ENCODE measurements around the gene FOLR2. TPM values are rescaled to one million over a fixed set of nuclear protein-coding genes. Genes with fewer than 3 reads are reported as not detected.
"Not testable (repeated sequence)": the region's sequence is repeated elsewhere in the genome, so short reads cannot be mapped to it uniquely, and the experiment has no call there.

The FOLR2 gene
- total RNA-seq, 2 donors from 2014 or later = not detected

GRCh38 chr11:72251614-72252013, 35.0 kb downstream of the FOLR2 start:
- H3K27me3 Mint-ChIP-seq = peaks cover 21% of the 10 kb centered on the region
- H3K27ac Mint-ChIP-seq = no peak overlapping the region
- no peaks in the 10 kb centered on the region for H3K4me1 Mint-ChIP-seq
- no peaks in the 10 kb centered on the region for H3K9me3 Mint-ChIP-seq
- no peak for ATAC-seq (replicated peaks)
- H3K4me3 Mint-ChIP-seq = no peak overlapping the region
- no peaks in the 10 kb centered on the region for H3K36me3 Mint-ChIP-seq (ENCODE audit: low read depth)

DNA sequence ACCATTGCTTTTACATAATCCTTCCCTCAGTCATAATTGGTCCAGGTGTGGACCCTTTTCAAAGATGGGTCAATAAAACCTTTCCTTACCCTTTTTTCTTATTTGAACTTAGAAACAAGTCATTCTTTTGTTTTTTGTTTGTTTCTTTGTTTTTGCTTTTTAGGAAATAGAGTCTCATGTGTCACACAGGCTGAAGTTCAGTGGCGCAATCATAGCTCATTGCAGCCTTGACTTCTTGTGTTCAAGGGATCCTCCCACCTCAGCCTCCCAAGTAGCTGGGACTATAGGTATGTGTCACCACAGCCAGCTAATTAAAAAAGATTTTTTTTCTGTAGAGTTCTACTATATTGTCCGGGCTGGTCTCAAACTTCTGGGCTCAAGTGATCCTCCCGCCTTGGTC, 36.8 kb downstream of the FOLR2 start:
- H3K36me3 Mint-ChIP-seq (ENCODE audit: low read depth) = no peaks in the 10 kb centered on the region
- H3K27ac Mint-ChIP-seq = no peak overlapping the region

DNA sequence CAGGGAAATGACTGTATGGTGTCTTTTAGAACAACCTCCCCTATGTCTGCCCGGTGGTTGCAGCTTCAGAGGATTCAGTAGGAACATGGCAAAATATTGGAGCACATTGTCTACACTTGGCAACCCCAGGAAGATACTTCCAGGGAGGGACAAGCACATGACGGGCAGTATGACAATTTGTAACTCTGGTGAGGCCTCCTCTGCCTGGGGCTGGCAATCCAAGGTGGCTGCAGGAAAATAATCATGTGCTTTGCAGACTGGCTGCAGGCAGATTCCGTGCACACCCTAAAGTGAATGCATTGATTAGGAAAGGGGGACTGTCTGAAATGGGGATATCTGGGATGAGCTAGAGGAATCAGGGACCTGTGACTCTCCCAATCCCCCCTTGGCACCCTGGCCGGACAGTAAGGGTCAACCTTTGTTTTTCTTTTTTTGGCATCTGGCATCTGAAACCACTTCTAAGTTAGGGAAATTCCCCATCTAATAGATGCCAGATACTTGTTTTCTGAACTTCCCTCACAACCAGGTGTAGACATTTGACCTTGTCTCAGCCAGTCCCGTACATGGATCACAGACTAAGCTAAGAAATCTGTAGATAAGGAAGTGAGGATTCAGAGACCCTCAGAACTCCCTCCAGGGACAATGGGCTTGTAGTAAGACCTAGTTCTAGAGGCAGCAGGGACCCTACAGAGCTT, 37.9 kb downstream of the FOLR2 start:
- H3K27ac Mint-ChIP-seq = no peak overlapping the region
- H3K4me3 Mint-ChIP-seq = no peak overlapping the region
- no peak for ATAC-seq (replicated peaks)
- H3K36me3 Mint-ChIP-seq (ENCODE audit: low read depth) = no peaks in the 10 kb centered on the region
- H3K4me1 Mint-ChIP-seq = no peaks in the 10 kb centered on the region
- no peaks in the 10 kb centered on the region for H3K9me3 Mint-ChIP-seq
- peaks cover 18% of the 10 kb centered on the region for H3K27me3 Mint-ChIP-seq

More for the DNA sequence above, 36.8 kb downstream of the FOLR2 start:
- H3K4me3 Mint-ChIP-seq = no peak overlapping the region
- no peak for ATAC-seq (replicated peaks)
- H3K9me3 Mint-ChIP-seq = no peaks in the 10 kb centered on the region
- H3K4me1 Mint-ChIP-seq = no peaks in the 10 kb centered on the region
- H3K27me3 Mint-ChIP-seq = peaks cover 20% of the 10 kb centered on the region

DNA sequence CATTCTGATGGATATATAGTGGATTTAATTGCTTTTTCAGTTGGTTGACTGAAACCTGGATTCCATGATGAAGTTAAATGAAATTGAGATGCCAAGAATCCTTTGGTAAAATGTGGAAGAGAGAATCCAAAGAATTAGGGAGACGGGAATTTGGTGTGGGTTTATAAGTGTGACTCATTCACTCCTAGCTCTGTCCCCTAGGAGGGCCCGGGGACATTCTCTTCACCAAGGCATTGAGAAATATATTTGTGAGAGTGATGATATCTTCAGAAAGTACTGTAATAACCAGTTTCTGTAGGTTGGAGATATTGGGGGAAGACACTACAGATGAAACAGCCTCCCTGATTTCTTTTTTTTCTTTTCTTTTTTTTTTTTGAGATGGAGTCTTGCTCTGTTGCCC, 41.0 kb downstream of the FOLR2 start:
- ATAC-seq (replicated peaks) = no peak
- Mint-ChIP-seq H3K27ac (no peak overlapping the region), H3K4me1 (no peaks in the 10 kb centered on the region), H3K36me3 (ENCODE audit: low read depth) (no peaks in the 10 kb centered on the region), H3K27me3 (peaks cover 8% of the 10 kb centered on the region), H3K4me3 (no peak overlapping the region), H3K9me3 (no peaks in the 10 kb centered on the region)

DNA sequence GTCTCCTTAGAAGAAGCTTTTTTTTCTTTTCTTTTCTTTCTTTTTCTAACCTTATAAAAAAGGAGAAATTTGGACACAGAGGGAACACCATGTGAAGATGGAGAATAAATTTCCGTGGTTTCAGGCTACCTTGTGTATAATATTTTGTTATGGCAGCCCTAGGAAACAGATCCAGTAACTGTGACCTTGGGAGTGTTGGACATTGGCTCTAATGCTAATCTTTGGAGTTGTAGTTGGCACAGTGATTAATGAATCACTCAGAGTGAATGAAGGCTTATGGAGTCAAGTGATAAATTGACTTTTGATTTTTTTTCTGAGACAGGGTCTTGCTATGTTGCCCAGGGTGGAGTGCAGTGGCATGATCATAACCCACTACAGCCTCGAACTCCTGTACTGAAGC, 42.9 kb downstream of the FOLR2 start:
- Mint-ChIP-seq H3K4me3 (no peak overlapping the region), H3K27ac (no peak overlapping the region), H3K4me1 (peaks cover 4% of the 10 kb centered on the region), H3K36me3 (ENCODE audit: low read depth) (no peaks in the 10 kb centered on the region), H3K9me3 (no peaks in the 10 kb centered on the region), H3K27me3 (peaks cover 10% of the 10 kb centered on the region)
- no peak for ATAC-seq (replicated peaks)

DNA sequence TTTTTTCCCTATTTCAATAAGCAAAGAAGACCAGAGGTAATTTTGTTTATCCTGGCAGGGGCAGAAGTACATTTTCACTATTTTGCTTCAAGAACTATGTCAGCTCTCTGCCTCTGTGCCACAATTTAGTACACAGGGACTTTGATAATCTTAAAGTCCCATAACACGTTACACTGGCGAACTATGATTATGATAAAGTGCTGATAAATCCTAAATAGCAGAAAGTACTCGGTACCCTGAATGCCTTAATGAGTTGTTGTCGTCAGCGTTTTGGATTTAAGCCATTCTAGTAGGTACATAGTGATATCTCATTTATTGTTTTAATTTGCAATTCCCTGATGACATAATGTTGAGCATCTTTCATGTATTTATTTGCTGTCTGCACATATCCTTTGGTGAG, 44.0 kb downstream of the FOLR2 start:
- Mint-ChIP-seq H3K27ac (no peak overlapping the region), H3K4me1 (peaks cover 4% of the 10 kb centered on the region), H3K9me3 (no peaks in the 10 kb centered on the region), H3K27me3 (peaks cover 9% of the 10 kb centered on the region), H3K36me3 (ENCODE audit: low read depth) (no peaks in the 10 kb centered on the region), H3K4me3 (no peak overlapping the region)
- no peak for ATAC-seq (replicated peaks)

GRCh38 chr11:72263361-72263760, 46.8 kb downstream of the FOLR2 start:
- no peak overlapping the region for H3K4me3 Mint-ChIP-seq
- H3K4me1 Mint-ChIP-seq = peaks cover 4% of the 10 kb centered on the region
- no peaks in the 10 kb centered on the region for H3K36me3 Mint-ChIP-seq (ENCODE audit: low read depth)
- H3K9me3 Mint-ChIP-seq = no peaks in the 10 kb centered on the region
- ATAC-seq (replicated peaks) = peak; percentile 74
- H3K27me3 Mint-ChIP-seq = peaks cover 19% of the 10 kb centered on the region
- no peak overlapping the region for H3K27ac Mint-ChIP-seq

DNA sequence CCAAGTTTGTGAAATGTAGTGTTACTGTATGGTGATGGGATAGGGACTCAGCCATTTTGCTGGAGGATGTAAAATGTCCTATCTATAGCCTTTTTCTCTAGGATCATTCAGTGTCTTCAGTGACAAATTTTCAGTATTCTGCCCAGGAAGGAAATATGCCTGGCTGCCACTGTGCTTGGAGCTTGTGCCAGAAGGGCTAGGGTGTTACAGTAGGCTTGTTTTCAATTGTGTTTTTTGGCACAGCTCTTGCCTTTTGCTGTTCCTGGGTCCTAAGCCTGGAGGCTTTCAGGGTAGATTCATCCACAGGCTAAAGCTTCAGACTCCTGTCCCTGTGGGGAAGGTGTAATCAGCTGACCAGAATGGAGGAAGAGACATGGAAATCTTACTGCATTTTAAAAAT, 49.4 kb downstream of the FOLR2 start:
- peaks cover 4% of the 10 kb centered on the region for H3K4me1 Mint-ChIP-seq
- no peaks in the 10 kb centered on the region for H3K9me3 Mint-ChIP-seq
- no peak for ATAC-seq (replicated peaks)
- no peak overlapping the region for H3K27ac Mint-ChIP-seq
- no peaks in the 10 kb centered on the region for H3K36me3 Mint-ChIP-seq (ENCODE audit: low read depth)
- peaks cover 29% of the 10 kb centered on the region for H3K27me3 Mint-ChIP-seq
- no peak overlapping the region for H3K4me3 Mint-ChIP-seq

- not testable (repeated sequence) for H3K27ac Mint-ChIP-seq; H3K4me1 Mint-ChIP-seq; H3K36me3 Mint-ChIP-seq (ENCODE audit: low read depth); H3K9me3 Mint-ChIP-seq; ATAC-seq (replicated peaks); H3K4me3 Mint-ChIP-seq
- peaks cover 33% of the 10 kb centered on the region for H3K27me3 Mint-ChIP-seq
Observed at GRCh38 chr11:72266960-72267359, 50.4 kb downstream of the FOLR2 start.

- H3K27ac Mint-ChIP-seq = no peak overlapping the region
Observed at GRCh38 chr11:72267956-72268617, 51.5 kb downstream of the FOLR2 start.

More at GRCh38 chr11:72267956-72268617, 51.5 kb downstream of the FOLR2 start:
- no peak for ATAC-seq (replicated peaks)
- peaks cover 33% of the 10 kb centered on the region for H3K27me3 Mint-ChIP-seq
- no peaks in the 10 kb centered on the region for H3K36me3 Mint-ChIP-seq (ENCODE audit: low read depth)
- no peaks in the 10 kb centered on the region for H3K9me3 Mint-ChIP-seq
- H3K4me1 Mint-ChIP-seq = peaks cover 3% of the 10 kb centered on the region
- no peak overlapping the region for H3K4me3 Mint-ChIP-seq

Other genes with a start within 250 kb of the FOLR2 start
- gene IL18BP, start 217.9 kb upstream of the FOLR2 start, total RNA-seq = 10 to 100 TPM; 18.4 to 21.9 TPM
- gene NUMA1, start 136.3 kb upstream of the FOLR2 start, total RNA-seq = 100 to 1,000 TPM; 179 to 277 TPM
- gene LRRC51, start 135.9 kb upstream of the FOLR2 start, total RNA-seq = 1 to 10 TPM; 3.3 to 5.4 TPM
- 10 to 100 TPM; 53.4 to 69.1 TPM for gene LAMTOR1, start 113.5 kb upstream of the FOLR2 start, total RNA-seq
- under 1 TPM in 1 of 2 donors, not detected in 1; 0.26 TPM for gene TOMT, start 110.9 kb upstream of the FOLR2 start, total RNA-seq
- 10 to 100 TPM; 35.5 to 65.6 TPM for gene ANAPC15, start 104.1 kb upstream of the FOLR2 start, total RNA-seq
- gene FOLR3, start 81.1 kb upstream of the FOLR2 start, total RNA-seq = not detected
- gene FOLR1, start 24.7 kb upstream of the FOLR2 start, total RNA-seq = not detected
- 10 to 100 TPM; 69.3 to 86.6 TPM for gene INPPL1, start 8.0 kb downstream of the FOLR2 start, total RNA-seq
- gene PHOX2A, start 27.4 kb downstream of the FOLR2 start, total RNA-seq = not detected
- gene CLPB, start 217.7 kb downstream of the FOLR2 start, total RNA-seq = 10 to 100 TPM; 33.7 to 43.8 TPM

Data from activated T-helper 17 cell treated with anti-CD3 and anti-CD28 coated beads, Interleukin-2, amount 50 U/mL, for 72 hours (primary cell).